HepG2 (cell line): Measurements from ENCODE around the gene N4BP2. TPM values are rescaled to one million over a fixed set of nuclear protein-coding genes. Genes with fewer than 3 reads are reported as not detected.

Source experiments
- FLYWCH1 ChIP-seq: sonication (generic); formaldehyde crosslinking; IDR thresholded peaks from 2 replicates; pipeline ENCODE4 v1.8.1; 2023; ENCODE audit warnings: mild to moderate bottlenecking, missing genetic modification reagents
- HNRNPH1 ChIP-seq: fragments of 200-400 bp; formaldehyde crosslinking; optimal IDR thresholded peaks from 2 replicates; pipeline ENCODE3; 2017; ENCODE audit warnings: mild to moderate bottlenecking, low read depth, low read length
- KLF6 ChIP-seq: IDR thresholded peaks from 2 replicates; pipeline ENCODE4 v1.8.0; 2016; ENCODE audit warnings: missing biosample characterization, missing genetic modification reagents
- MYPOP ChIP-seq: sonication (generic); formaldehyde crosslinking; IDR thresholded peaks from 2 replicates; pipeline ENCODE4 v1.8.1; 2023; ENCODE audit warnings: mild to moderate bottlenecking, moderate library complexity, missing genetic modification reagents
- NCOA5 ChIP-seq: sonication (generic); formaldehyde crosslinking; IDR thresholded peaks from 2 replicates; pipeline ENCODE4 v1.4.0; 2020; ENCODE audit warnings: missing genetic modification reagents
- REXO4 ChIP-seq: sonication (generic); formaldehyde crosslinking; IDR thresholded peaks from 2 replicates; pipeline ENCODE4 v1.8.0; 2022; ENCODE audit warnings: missing genetic modification reagents, mild to moderate bottlenecking, borderline replicate concordance
- RFXANK ChIP-seq: IDR thresholded peaks from 2 replicates; pipeline ENCODE4 v1.6.1; 2016
- ZBTB2 ChIP-seq: sonication (generic); formaldehyde crosslinking; IDR thresholded peaks from 2 replicates; pipeline ENCODE4 v1.8.0; 2022; ENCODE audit warnings: low read depth, missing genetic modification reagents
- ZNF556 ChIP-seq: sonication (generic); formaldehyde crosslinking; IDR thresholded peaks from 2 replicates; pipeline ENCODE4 v1.4.0; 2020; ENCODE audit warnings: mild to moderate bottlenecking, missing genetic modification reagents, borderline replicate concordance
- ZNF639 ChIP-seq: conservative IDR thresholded peaks from 2 replicates; pipeline ENCODE4 v1.6.1; 2018; ENCODE audit warnings: missing genetic modification reagents
- ZSCAN25 ChIP-seq: sonication (generic); formaldehyde crosslinking; IDR thresholded peaks from 2 replicates; pipeline ENCODE4 v1.8.0; 2022; ENCODE audit warnings: mild to moderate bottlenecking, missing genetic modification reagents
- polyA plus RNA-seq, 8 experiments: library from polyadenylated mRNA; depleted of rRNA in 3 of 8; stranded (reverse) in 7 of 8; unstranded in 1 of 8; fragments of >200 nt; fragmentation: Illumina TruSeq in 4 of 8; extraction: Trizol in 4 of 8; gene quantifications; 2 replicates each; pipeline versions ENCODE4 v1.2.1 to v1.2.3, GENCODE V29; 2011 to 2016; ENCODE audit warnings: low read depth in 4 of 8, missing spikeins in 1 of 8, mixed read lengths in 1 of 8; ENCODE audit not compliant: insufficient read depth in 1 of 8
- total RNA-seq, 5 experiments: library from RNA; depleted of rRNA; stranded (reverse); fragments of >200 nt; fragmentation: Illumina TruSeq; extraction: Trizol; gene quantifications; 2 replicates each; pipeline ENCODE4 v1.2.3, GENCODE V29; 2016; ENCODE audit warnings: low read depth in 1 of 5
- TF ChIP-seq, protein P1 (sequence below): sonication (generic); formaldehyde crosslinking; IDR thresholded peaks from 2 replicates; pipeline ENCODE4 v1.4.0; 2020; ENCODE audit warnings: mild to moderate bottlenecking, missing genetic modification reagents, borderline replicate concordance
- TF ChIP-seq, protein P2 (sequence below), 2 experiments: sonication (generic) in 1 of 2; formaldehyde crosslinking in 1 of 2; IDR thresholded peaks; 2 replicates each; pipeline versions ENCODE4 v1.6.1 to v1.9.0; 2014 to 2022; ENCODE audit warnings: antibody characterized with exemption in 1 of 2, borderline replicate concordance in 1 of 2, inconsistent platforms in 1 of 2, low read depth in 1 of 2, missing genetic modification reagents in 1 of 2

The N4BP2 gene
- total and polyA plus RNA-seq, 2 of the 13 experiments (the other 11 are each of a cell fraction or from before 2014, with no cell fraction given) = 5.6 to 12.9 TPM

- TF ChIP-seq, protein P1, sequence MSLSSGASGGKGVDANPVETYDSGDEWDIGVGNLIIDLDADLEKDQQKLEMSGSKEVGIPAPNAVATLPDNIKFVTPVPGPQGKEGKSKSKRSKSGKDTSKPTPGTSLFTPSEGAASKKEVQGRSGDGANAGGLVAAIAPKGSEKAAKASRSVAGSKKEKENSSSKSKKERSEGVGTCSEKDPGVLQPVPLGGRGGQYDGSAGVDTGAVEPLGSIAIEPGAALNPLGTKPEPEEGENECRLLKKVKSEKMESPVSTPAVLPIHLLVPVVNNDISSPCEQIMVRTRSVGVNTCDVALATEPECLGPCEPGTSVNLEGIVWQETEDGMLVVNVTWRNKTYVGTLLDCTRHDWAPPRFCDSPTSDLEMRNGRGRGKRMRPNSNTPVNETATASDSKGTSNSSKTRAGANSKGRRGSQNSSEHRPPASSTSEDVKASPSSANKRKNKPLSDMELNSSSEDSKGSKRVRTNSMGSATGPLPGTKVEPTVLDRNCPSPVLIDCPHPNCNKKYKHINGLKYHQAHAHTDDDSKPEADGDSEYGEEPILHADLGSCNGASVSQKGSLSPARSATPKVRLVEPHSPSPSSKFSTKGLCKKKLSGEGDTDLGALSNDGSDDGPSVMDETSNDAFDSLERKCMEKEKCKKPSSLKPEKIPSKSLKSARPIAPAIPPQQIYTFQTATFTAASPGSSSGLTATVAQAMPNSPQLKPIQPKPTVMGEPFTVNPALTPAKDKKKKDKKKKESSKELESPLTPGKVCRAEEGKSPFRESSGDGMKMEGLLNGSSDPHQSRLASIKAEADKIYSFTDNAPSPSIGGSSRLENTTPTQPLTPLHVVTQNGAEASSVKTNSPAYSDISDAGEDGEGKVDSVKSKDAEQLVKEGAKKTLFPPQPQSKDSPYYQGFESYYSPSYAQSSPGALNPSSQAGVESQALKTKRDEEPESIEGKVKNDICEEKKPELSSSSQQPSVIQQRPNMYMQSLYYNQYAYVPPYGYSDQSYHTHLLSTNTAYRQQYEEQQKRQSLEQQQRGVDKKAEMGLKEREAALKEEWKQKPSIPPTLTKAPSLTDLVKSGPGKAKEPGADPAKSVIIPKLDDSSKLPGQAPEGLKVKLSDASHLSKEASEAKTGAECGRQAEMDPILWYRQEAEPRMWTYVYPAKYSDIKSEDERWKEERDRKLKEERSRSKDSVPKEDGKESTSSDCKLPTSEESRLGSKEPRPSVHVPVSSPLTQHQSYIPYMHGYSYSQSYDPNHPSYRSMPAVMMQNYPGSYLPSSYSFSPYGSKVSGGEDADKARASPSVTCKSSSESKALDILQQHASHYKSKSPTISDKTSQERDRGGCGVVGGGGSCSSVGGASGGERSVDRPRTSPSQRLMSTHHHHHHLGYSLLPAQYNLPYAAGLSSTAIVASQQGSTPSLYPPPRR (CRISPR knock-in tag) = no peak
- TF ChIP-seq ZNF556 = peak; percentile 80
- 0 out of 2 replicates have a peak, but pooled peaks have one; percentile 2 for TF ChIP-seq ZSCAN25 (CRISPR knock-in tag)
- TF ChIP-seq RFXANK (CRISPR knock-in tag) = no peak
- no peak for TF ChIP-seq KLF6 (CRISPR knock-in tag)
- TF ChIP-seq HNRNPH1 = no peak
- TF ChIP-seq MYPOP (CRISPR knock-in tag) = no peak
- TF ChIP-seq ZNF639 (CRISPR knock-in tag) = no peak
- no peak for TF ChIP-seq FLYWCH1 (CRISPR knock-in tag)
- no peak for TF ChIP-seq ZBTB2 (CRISPR knock-in tag)
- TF ChIP-seq REXO4 = no peak
- TF ChIP-seq, protein P2, sequence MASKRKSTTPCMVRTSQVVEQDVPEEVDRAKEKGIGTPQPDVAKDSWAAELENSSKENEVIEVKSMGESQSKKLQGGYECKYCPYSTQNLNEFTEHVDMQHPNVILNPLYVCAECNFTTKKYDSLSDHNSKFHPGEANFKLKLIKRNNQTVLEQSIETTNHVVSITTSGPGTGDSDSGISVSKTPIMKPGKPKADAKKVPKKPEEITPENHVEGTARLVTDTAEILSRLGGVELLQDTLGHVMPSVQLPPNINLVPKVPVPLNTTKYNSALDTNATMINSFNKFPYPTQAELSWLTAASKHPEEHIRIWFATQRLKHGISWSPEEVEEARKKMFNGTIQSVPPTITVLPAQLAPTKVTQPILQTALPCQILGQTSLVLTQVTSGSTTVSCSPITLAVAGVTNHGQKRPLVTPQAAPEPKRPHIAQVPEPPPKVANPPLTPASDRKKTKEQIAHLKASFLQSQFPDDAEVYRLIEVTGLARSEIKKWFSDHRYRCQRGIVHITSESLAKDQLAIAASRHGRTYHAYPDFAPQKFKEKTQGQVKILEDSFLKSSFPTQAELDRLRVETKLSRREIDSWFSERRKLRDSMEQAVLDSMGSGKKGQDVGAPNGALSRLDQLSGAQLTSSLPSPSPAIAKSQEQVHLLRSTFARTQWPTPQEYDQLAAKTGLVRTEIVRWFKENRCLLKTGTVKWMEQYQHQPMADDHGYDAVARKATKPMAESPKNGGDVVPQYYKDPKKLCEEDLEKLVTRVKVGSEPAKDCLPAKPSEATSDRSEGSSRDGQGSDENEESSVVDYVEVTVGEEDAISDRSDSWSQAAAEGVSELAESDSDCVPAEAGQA (IDR thresholded peaks at IDR 0.05; ENCODE audit: low read depth) = no peak
- TF ChIP-seq, protein P2 (CRISPR knock-in tag; IDR thresholded peaks at IDR 0.05; ENCODE audit: borderline replicate concordance) = no peak
- no peak for TF ChIP-seq NCOA5 (CRISPR knock-in tag)
Observed at GRCh38 chr4:40055863-40056715, 561 bp upstream of the N4BP2 start (continued).
